Ramos (cell line): Measurements from ENCODE around the gene EXOC3L4.

Experiments used
- in situ Hi-C: fragments of 300-500 bp; cut with MboI; formaldehyde crosslinking; loops from one replicate; pipeline ENCODE4 v1.14.3; 2022; ENCODE audit warnings: low sequenced_read_pairs; ENCODE audit not compliant: unreplicated experiment

The EXOC3L4 gene

GRCh38 chr14:103089386-103090335 lies 4.9 kb upstream of the EXOC3L4 start:
- in situ Hi-C loops = no loop called here

DNA sequence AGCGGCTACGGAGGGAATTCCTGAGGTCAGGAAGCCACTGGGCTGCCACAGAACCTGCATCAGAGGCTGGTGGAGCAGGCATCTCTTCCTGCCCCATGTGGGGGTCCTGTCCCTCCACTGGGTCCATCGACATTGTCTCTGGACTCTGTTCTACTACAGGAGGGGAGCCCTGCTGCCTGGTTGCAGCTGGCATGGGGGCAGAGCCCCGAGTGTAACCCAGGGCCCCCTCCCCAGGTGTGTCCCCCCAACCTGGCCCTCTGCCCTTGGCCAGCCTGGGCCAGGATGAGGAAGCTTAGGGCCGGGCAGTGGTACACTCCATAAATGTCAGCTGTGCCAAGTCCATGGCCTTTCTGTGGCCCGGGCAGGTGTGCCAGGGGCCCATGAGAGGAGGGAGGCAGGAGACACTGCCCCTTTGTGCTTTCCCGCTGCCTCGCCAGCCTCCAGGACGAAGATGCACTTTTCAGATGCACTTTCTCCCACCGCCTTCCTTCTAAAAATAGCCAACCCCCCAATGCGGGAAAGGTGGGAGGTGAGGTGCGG lies 4.0 kb upstream of the EXOC3L4 start:
- in situ Hi-C loops = no loop called here

DNA sequence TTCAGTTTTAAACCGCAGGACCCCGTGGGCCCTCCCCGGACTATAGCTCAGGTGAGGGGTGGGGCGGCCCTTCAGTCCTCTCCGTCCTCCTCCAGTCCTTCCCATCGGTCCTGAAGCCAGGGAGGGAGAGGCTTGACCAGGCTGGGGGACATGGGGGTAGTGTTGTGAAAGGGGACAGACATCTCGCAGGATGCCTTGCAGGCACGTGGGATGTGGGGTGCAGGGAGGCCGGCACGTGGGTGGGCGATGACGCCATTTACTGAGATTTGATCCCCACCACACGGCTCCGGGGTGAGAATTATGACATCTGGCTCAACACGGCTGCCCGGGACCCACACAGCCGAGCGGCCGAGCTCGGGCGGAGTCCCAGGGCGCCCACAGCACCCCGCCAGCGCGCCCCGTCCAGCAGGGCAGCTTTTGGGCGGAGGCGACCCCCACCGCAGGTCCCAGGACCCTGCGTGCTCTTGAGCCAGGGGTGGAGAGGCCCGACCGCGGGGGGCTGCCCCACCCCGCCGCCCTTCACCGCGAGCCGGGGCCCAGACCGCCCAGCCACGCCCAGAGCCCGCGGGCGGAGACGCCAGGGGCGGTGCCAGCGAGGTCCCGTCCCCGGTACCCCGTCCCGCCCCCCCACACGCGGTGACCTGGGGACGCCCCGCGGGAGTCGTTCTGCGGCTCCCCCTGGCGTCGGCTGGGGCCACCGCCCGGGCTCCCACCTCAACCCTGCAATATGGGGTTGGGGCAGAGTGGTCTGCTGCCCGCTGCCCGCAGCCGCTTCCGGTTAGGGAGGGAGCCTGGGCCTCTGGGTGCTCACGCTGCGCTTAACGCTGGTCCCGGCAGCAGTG lies 3.3 kb upstream of the EXOC3L4 start:
- in situ Hi-C loops = no loop called here

DNA sequence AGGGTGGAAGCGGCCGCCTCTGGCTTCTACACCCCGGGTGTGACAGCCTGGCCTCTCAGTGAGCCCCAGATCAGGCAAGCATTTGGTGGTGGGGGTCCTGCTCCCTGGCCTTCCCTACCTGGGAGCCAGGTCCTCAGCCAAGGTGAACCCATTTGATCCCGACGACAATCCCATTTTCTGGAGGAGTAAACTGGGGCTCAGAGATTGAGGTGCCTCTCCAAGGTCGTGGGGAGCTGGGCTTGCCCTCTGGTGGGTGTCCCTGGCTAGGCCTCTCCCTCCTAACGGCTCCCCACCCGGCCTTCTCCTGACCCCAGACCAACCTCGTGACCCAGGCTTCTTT lies 2.7 kb upstream of the EXOC3L4 start:
- in situ Hi-C loops = no loop called here

DNA sequence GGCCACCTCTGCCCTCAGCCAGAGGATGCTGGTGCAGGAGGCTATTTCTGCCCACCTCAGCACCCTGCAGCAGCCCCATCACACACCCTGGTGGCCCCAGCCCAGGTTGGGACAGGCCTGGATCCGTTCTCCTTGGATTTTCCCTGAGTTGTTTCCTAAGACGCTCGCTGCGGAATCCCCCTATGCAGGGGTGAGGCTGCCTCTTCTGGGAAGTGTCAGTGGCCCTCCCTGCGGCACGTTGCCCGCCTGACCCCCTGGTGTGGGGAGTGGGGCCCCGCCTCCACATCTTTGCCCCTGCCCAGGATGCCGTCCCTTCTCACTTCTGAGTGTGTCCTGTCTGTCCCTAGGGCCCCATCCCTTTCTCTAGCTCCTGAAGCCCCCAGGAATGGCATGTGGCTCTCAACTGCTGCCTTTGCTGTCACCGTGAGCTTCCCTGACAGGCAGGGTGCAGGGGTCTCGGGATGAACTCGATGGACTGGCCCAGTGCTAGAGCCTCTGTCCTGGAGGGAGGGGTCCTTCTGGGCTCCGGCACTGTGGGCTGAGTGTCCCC lies 594 bp upstream of the EXOC3L4 start:
- in situ Hi-C loops = no loop called here

DNA sequence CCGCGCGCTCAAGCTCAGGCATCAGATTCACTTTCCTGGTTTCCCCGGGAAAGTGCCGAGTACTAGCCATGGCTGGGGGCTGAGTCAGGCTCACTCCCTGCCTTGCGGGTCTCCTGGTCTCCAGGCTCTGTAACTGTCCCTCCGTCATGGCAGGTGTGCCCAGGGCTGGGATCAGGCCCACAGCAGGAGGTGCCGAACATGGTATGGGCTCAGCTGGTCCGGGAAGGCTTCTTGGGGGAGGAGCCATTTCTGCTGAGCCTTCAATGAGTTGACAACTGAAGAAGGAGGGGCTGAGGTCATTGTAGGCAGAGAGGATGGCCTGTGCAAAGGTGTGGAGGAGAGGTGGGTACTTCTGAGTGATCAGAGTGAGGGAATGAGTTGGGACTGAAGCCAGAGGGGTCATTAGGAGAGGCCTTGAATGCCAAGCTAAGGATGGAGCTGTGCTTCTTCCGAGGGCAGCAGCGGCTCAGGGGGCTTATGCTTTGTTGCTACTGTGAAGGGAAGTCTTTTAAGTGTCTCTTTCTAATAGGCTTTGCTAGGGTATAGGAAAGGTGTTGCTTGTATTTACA lies 769 bp downstream of the EXOC3L4 start:
- in situ Hi-C loops = no loop called here

DNA sequence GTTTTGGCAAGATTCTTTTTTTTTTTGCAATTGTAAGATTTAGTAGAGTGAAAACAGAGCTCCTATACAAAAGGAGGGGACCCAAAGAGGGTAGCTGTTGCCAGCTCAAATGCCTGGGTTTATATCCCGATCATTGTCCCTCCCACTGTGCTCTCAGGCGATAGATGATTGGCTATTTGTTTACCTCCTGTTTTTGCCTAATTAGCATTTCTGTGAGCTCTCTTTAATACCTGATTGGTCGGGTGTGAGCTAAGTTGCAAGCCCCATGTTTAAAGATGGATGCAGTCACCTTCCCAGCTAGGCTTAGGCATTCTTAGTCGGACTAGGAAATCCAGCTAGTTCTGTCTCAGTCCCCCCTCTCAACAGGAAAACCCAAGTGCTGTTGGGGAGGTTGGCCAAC lies 1.9 kb downstream of the EXOC3L4 start:
- in situ Hi-C loops = no loop called here

- in situ Hi-C loops = no loop called here
These were observed 2.9 kb downstream of the EXOC3L4 start for GRCh38 chr14:103097244-103097993.

GRCh38 chr14:103097994-103098957 lies 3.8 kb downstream of the EXOC3L4 start:
- in situ Hi-C loops = no loop called here

- in situ Hi-C loops = no loop called here
These were observed 4.7 kb downstream of the EXOC3L4 start for GRCh38 chr14:103099081-103099732.

DNA sequence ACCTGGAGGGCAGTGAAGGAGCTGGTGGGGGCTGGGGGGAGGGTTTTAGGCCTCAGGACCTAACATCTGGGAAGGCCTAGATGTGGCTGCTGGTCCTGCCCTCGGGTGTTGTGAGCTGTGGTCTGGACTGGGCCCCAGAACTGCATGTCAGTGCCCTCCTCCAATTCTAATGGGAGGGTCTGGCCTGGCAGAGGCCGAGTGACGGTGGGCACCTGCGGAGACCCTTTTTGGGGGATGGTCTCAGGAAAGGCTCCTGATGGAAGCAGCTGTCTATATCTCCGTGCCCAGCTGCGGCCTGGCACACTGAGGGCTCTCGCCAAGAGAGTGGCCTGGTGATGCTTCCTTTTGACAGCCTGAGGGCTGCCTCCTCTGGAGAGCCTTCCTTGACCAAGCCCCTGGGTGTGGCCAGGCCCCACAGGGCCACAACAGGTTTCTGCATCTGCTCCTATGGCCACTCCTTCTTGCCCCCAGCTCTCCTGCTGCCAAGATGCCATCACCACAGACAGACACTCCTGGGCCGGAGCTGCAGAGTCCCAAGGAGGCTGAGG lies 5.3 kb downstream of the EXOC3L4 start:
- in situ Hi-C loops = no loop called here

- in situ Hi-C loops = no loop called here
These were observed 6.0 kb downstream of the EXOC3L4 start for GRCh38 chr14:103100281-103101121.

- in situ Hi-C loops = no loop called here
These were observed 6.9 kb downstream of the EXOC3L4 start for GRCh38 chr14:103101257-103101962.

DNA sequence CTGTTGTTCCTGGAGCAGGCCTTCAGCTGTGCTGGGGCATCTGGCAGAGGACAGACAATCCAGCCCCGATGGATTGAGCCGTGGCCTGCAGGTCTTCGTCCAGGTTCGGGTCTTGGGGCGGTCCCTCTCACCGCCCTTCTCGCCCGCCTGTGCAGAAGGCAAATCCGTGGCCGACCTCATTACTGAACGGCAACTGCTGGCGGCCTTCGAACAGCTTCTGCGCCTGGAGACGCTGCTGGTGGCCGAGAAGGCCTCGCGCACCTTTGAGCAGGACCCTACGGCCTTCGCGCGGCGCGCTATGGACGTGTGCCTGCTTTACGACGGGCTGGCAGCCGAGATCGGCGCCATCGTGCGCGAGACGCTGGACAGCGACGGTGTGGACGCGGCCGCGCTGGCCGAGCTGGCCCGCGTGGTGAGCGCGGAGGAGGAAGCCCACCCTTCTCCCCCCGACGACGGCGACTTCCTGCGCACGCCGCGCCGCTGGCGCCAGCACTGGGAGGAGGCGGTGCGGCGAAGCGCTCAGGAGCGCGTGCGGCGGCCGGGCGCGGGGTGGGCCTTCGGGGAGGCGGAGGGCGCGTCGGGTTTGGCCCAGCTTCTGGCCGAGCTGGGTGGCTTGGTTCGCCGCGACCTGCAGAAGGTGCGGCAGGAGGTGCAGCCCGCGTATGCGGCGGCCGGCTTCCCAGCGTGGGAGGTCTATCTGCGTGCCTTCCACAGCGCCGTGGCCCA lies 7.6 kb downstream of the EXOC3L4 start:
- in situ Hi-C loops = no loop called here

DNA sequence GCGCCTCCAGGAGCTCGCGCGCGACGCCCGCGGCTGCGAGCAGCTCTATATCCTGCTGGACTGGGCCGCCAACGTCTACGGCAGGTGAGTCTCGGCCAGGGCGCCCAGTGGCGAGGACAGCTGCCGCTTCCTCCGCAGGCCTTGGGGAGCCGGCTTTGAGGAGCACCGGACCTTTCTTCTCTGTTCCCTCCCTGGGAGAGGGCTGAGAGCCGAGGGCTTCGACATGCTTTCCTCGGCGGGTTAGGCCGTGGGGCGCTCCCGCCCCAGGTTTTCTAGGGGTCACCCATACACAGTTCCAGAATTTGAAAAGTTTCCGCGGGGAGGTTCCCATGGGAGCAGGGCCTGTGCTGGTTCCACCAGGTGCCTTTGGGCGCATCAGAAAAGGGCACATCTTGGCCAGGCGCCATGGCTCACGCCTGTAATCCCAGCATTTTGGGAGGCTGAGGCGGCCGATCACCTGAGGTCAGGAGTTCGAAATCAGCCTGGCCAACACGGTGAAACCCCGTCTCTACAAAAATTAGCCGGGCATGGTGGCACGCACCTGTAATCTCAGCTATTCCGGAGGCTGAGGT lies 8.2 kb downstream of the EXOC3L4 start:
- in situ Hi-C loops = no loop called here
